ENCODE results near the gene GPX2. TPM values are rescaled to one million over a fixed set of nuclear protein-coding genes. Genes with fewer than 3 reads are reported as not detected.

The GPX2 gene
- total RNA-seq, 1 donor from 2014 or later, result not detected

GRCh38 chr14:64983439-64984310 lies 41.1 kb upstream of the GPX2 start:
- peak; percentile 65 for TF ChIP-seq CTCF (IDR thresholded peaks at IDR 0.05)
- intact Hi-C loops (cut with micrococcal nuclease), result loop anchor here (1.0 to 10.0 kb wide), 5 partner anchors 160 to 479 kb away; partner anchors contain the start of genes ZBTB1 and ZBTB25
- ATAC-seq (ENCODE audit: low read depth), result no peak
- Mint-ChIP-seq H3K9me3 (no peaks in the 10 kb centered on the region), H3K27me3 (peaks cover 14% of the 10 kb centered on the region), H3K36me3 (ENCODE audit: low read depth) (peaks cover 5% of the 10 kb centered on the region), H3K4me1 (peaks cover 24% of the 10 kb centered on the region), H3K4me3 (peak overlapping the region; percentile 66), H3K27ac (no peak overlapping the region)
- no peak for DNase-seq
- CTCF ChIA-PET, result interaction anchor here (1.1 to 1.4 kb wide), 2 partner anchors 92 to 161 kb away, joined by 4 read pairs; no protein-coding TSS in a partner anchor
- POLR2A ChIA-PET, result interaction anchor here (0.6 kb wide), 1 partner anchor 19 kb away, joined by 3 read pairs; no protein-coding TSS in a partner anchor

GRCh38 chr14:64979336-64980074 lies 37.0 kb upstream of the GPX2 start:
- Mint-ChIP-seq H3K4me3 (no peak overlapping the region), H3K27ac (no peak overlapping the region), H3K27me3 (peaks cover 12% of the 10 kb centered on the region), H3K36me3 (ENCODE audit: low read depth) (no peaks in the 10 kb centered on the region), H3K4me1 (peaks cover 8% of the 10 kb centered on the region), H3K9me3 (no peaks in the 10 kb centered on the region)
- intact Hi-C loops (cut with micrococcal nuclease), result loop anchor here (5.0 to 10.0 kb wide), 2 partner anchors 217 to 475 kb away; partner anchors contain the start of genes ZBTB1 and ZBTB25
- CTCF ChIA-PET, result no interaction called here
- POLR2A ChIA-PET, result no interaction called here
- ATAC-seq (ENCODE audit: low read depth) (no peak), DNase-seq (no peak)
- TF ChIP-seq CTCF (IDR thresholded peaks at IDR 0.05), result no peak

- TF ChIP-seq CTCF (IDR thresholded peaks at IDR 0.05), result no peak
- Mint-ChIP-seq H3K27ac (no peak overlapping the region), H3K27me3 (peaks cover 3% of the 10 kb centered on the region), H3K4me1 (peaks cover 9% of the 10 kb centered on the region), H3K36me3 (ENCODE audit: low read depth) (no peaks in the 10 kb centered on the region), H3K4me3 (no peak overlapping the region), H3K9me3 (no peaks in the 10 kb centered on the region)
- ATAC-seq (ENCODE audit: low read depth) (no peak), DNase-seq (no peak)
- CTCF ChIA-PET, result no interaction called here
- POLR2A ChIA-PET, result no interaction called here
- intact Hi-C loops (cut with micrococcal nuclease), result no loop called here
Measured at GRCh38 chr14:64974563-64974962, 32.0 kb upstream of the GPX2 start.

- ChIA-PET CTCF (no interaction called here), POLR2A (no interaction called here)
- Mint-ChIP-seq H3K9me3 (no peaks in the 10 kb centered on the region), H3K4me3 (no peak overlapping the region), H3K27me3 (peaks cover 3% of the 10 kb centered on the region), H3K36me3 (ENCODE audit: low read depth) (no peaks in the 10 kb centered on the region), H3K27ac (no peak overlapping the region), H3K4me1 (peaks cover 9% of the 10 kb centered on the region)
- ATAC-seq (ENCODE audit: low read depth), result no peak
- intact Hi-C loops (cut with micrococcal nuclease), result no loop called here
- DNase-seq, result no peak
- no peak for TF ChIP-seq CTCF (IDR thresholded peaks at IDR 0.05)
Measured at GRCh38 chr14:64973826-64974225, 31.3 kb upstream of the GPX2 start.

GRCh38 chr14:64973026-64973442 lies 30.5 kb upstream of the GPX2 start:
- ChIA-PET POLR2A (no interaction called here), CTCF (no interaction called here)
- DNase-seq (no peak), ATAC-seq (ENCODE audit: low read depth) (no peak)
- TF ChIP-seq CTCF (IDR thresholded peaks at IDR 0.05), result no peak
- intact Hi-C loops (cut with micrococcal nuclease), result no loop called here
- Mint-ChIP-seq H3K9me3 (no peaks in the 10 kb centered on the region), H3K27me3 (peaks cover 3% of the 10 kb centered on the region), H3K36me3 (ENCODE audit: low read depth) (no peaks in the 10 kb centered on the region), H3K27ac (no peak overlapping the region), H3K4me3 (peak overlapping the region; percentile 83), H3K4me1 (peaks cover 9% of the 10 kb centered on the region)

Data from activated B cell treated with CpG ODN at 0.5 μM for 24 hours (primary cell).